ENCODE results near the gene HIPK2.

Gene HIPK2

GRCh38 chr7:139783647-139784385 is 6.0 kb upstream of the HIPK2 start:
- FAIRE-seq (no peak), DNase-seq (ENCODE audit: insufficient read length, low spot score) (no peak)

DNA sequence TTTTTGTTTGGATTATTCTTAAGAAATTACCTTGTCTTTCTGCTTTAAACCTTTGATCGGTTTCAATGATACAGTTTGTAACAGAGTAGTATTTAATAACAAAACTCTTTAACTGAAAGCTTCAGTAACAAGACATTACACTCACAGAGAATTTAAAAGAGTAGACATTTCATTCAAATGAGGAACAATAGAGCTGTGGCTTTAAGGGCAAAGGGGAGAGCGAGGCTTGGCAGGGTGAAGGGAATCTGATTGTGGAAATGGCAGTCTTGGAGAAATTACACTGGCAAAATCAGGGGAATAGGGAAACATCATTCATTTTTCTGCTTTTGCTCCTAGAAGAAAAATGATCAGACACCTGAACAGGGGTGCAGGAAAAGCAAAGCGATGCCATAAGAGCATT is 5.1 kb upstream of the HIPK2 start:
- FAIRE-seq, result no peak
- no peak for DNase-seq (ENCODE audit: insufficient read length, low spot score)

DNA sequence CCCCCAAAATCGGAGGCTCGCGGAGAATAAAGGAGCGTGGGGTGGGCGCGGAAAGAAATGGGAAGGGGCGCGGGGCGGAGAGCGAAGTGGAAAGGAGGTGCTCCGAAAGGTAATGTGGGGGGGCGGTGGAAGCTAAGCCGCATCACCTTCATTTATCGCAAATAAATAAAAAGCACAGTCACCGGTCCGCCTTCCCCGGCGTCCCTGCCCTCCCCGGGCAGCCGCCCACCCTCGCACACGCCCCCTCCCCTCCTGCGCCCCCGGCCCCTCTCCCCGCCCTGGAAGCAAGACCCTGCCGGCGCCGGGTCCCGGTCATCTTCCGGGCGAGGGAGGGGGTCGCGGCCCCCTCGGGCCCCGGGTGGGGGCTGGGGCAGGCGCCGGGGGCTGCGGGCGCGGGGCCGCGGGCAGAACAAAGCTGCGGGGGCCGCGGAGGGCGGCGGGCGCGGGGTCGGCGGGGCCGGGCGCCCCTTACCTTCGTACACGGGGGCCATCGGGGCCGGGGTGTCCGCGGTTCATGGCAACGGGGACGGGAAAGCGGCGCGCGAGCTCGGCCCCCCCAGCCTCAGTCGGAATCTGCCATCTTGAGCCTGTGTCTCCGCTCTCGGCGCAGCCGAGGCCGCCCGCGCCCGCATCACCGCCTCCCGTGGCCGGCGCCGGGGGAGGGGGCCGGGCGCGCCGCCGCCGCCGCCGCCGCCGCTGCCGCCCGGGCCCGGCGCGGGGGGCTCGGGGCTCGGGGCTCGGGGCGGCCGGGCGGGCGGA is 486 bp downstream of the HIPK2 start:
- FAIRE-seq, result no peak
- peak; percentile 17 for DNase-seq (ENCODE audit: insufficient read length, low spot score)

- FAIRE-seq, result no peak
- DNase-seq (ENCODE audit: insufficient read length, low spot score), result peak; percentile 9
Observed at GRCh38 chr7:139776486-139777132, 1.2 kb downstream of the HIPK2 start.

DNA sequence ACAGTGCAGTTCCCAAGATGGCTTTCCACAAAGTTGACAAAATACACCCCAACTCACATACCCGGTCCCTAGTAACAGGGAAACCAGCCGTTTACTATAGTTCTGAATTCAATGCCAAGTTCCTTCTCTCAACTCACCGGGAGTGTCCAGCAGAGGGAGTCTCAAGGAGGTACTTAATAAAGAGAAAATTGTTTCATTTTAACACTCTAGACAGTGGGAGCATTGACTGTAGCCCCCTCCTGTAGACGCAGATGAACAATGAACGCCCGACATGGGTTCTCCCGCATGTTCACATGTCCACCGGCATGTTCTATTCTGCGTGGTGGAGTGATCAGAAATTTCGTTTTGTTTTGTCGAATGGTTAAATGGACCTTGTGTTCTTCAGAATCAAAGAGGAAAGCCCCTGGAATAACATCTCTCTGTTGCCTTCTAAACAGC is 1.9 kb downstream of the HIPK2 start:
- DNase-seq (ENCODE audit: insufficient read length, low spot score), result peak; percentile 41
- FAIRE-seq, result no peak

GRCh38 chr7:139774376-139774775 is 3.4 kb downstream of the HIPK2 start:
- FAIRE-seq (no peak), DNase-seq (ENCODE audit: insufficient read length, low spot score) (peak; percentile 42)

GRCh38 chr7:139773371-139773770 is 4.4 kb downstream of the HIPK2 start:
- DNase-seq (ENCODE audit: insufficient read length, low spot score) (no peak), FAIRE-seq (no peak)

DNA sequence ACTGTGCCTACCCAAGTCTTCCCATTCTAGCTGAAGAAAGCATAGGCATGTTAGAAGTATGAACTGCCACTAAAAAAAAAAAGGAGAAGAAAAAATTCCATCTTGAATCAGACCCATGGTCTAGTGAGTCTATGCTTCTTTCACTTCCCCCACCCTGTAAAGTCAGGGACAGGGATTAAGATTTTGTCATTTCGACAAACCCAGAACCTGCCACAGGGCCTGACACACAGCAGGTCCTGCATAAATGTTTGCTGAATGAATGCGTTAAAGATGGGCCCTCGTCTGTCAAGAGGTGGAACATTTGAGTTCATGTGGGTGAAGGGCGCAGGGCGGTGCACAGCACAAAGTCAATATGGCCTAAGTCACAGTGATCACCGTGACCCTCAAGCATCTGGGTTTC is 4.9 kb downstream of the HIPK2 start:
- no peak for DNase-seq (ENCODE audit: insufficient read length, low spot score)
- no peak for FAIRE-seq

DNA sequence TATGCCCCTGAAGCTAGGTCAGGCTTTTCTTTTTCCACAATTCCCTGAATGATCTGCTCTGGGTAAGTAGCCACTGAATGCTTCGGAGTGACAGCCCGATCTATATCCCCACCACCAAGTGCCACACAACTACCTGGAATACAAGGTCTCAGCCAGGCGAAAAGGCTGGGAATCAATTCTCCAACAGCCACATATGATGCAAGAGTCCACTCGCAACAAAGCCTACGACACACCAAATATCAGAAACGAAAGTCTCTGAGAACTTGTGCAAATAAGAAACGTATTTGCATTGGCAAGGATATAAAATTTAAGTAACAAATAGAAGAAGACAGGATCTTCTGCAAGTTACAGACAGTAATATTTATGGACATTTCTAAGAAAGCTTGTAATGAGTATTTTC is 5.7 kb downstream of the HIPK2 start:
- FAIRE-seq (no peak), DNase-seq (ENCODE audit: insufficient read length, low spot score) (no peak)

DNA sequence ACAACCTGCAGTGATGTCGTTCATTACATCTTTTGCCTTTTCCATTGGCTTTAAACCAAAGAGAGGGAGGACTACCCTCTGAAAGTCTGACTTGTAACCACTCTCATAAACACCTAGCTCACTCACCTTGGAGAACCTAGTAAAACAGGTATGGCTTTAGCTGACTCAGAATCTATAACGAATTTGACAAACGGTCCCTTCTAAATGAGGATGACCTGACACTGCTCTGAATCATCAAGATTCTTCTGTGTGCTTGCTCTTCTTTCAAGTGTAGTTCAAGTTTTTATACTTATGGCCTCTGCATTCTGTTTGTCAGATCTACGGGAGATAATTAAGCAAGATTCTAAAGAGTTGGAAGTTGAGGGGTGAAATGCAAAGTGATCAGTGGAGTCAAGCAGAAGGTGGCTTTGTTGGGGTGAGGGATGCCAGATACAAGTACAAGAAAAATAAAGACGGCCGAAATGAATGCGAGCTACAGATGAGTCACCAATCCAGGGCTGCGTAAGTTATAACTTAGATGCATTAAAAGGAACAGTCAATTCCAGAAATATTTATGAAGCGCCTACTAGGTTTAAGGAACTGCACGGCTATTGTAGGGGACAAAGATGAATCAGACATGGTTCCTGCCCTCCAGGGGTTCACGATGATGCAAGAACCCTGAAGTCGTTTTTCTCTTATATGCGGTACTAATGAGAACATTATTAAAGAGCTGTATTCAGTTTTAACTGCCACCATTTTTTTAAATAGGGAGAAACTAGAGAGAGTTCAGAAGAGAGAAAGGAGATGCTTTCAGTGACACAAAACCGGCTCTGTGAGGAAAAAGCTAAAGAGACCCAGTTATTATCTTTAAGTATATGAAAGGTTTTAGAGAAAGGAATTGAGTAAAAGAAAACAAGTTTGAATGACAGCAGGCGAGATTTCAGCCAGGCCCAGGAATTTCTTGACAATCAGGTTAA is 6.5 kb downstream of the HIPK2 start:
- FAIRE-seq, result no peak
- DNase-seq (ENCODE audit: insufficient read length, low spot score), result peak; percentile 66

- FAIRE-seq, result no peak
- DNase-seq (ENCODE audit: insufficient read length, low spot score), result no peak
Observed at GRCh38 chr7:139769761-139770160, 8.0 kb downstream of the HIPK2 start.

DNA sequence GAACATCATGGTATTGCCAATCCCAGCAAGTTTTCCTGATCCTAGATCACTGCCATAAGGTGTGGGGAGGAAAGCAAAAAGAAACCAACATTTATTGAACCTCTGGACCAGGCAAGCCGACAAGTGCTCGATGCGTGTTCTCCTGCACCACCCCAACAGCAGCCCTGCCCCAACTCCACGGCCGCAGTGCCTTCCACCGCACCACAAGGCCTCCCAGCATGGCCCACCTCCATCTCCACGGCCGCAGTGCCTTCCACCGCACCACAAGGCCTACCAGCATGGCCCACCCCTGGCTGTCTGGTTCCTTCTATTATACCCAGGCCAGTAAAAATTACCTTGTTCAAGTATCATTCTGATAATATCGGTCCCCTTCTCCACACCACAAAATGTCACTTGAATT is 8.7 kb downstream of the HIPK2 start:
- no peak for DNase-seq (ENCODE audit: insufficient read length, low spot score)
- FAIRE-seq, result no peak

DNA sequence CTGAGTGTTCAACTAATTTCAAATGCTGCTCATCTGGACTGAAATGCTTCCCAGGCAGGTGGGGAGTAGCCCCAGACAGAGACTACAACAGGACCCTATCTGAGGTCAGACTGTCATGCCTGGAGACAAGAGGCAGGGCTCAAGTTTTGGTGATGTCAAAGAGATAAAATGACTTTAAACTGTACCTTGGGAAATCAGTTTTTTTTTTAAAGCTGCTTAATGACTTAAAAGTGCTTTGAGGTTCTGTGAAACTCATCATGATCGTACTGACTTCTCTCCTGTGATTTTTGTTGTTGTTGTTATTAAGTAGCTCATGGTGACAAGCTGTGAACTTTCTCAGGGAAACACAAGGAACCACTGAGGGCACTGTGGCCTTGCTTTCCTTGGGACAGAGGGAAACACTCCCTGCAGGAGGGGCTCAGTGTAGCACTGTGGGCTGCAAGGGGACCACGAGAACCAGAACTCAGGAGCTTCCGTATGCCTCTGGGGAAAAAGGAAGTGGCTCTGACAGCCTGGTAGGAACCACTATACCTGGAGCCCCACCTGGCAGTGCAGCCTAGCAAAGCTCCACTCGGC is 9.5 kb downstream of the HIPK2 start:
- no peak for DNase-seq (ENCODE audit: insufficient read length, low spot score)
- no peak for FAIRE-seq

DNA sequence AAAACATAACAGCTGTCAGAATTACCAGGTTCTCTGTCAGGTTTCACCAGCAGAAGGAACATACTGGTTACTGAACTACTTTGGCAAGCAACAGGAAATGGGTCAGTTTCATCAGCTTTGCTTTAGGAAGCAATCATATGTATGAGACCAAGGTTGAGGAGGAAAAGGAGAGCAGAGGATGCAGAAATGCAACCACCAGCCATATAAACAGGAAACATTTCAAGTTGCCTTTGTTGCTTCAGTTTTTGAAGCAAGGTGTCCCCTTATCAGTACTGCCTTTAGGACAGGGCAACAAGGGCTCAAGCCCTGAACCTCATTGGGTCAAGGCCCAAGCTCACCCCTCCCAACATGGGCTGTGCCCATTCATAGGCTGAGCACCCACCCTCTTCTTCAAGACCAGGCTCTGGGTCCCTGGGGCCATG is 10.2 kb downstream of the HIPK2 start:
- DNase-seq (ENCODE audit: insufficient read length, low spot score) (no peak), FAIRE-seq (no peak)

DNA sequence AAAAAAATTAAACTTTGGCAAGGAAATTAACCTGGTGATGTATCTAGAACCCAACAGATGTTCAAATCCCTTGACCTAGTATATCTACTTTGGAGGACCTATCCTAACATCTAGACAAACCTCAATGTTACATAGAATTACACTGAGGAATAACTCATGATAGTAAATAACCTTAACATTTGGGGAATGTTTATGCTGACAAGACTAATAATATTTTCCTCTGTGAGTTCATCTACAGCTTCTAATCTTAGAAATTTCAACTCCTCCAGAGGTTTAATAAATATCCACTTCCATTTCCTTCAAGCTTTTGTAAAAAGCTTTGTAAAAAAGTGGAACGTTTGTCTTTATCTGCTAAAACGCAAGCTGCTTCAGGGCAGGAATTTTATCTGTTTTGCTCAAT is 12.7 kb downstream of the HIPK2 start:
- FAIRE-seq, result no peak

DNA sequence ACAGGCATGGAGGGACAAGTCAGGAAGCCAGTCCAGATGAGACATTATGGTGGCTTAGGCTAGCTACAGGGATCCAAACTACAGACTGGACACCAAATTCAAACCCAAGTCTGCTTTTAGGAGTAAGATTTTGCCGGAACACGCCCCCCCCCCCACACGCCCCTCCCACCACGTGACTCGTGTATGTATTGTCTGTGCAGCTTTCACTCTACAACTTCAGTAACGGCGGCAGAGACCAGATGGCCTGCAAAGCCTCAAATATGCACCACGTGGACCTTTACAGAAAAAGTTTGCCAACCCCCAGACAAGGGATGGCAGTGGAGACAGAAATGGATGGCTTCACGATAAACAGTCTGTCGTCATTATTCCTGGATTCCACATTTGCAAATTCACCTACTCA is 14.5 kb downstream of the HIPK2 start:
- FAIRE-seq (no peak), DNase-seq (ENCODE audit: insufficient read length, low spot score) (no peak)

More for the DNA sequence above, 12.7 kb downstream of the HIPK2 start:
- no peak for DNase-seq (ENCODE audit: insufficient read length, low spot score)

DNA sequence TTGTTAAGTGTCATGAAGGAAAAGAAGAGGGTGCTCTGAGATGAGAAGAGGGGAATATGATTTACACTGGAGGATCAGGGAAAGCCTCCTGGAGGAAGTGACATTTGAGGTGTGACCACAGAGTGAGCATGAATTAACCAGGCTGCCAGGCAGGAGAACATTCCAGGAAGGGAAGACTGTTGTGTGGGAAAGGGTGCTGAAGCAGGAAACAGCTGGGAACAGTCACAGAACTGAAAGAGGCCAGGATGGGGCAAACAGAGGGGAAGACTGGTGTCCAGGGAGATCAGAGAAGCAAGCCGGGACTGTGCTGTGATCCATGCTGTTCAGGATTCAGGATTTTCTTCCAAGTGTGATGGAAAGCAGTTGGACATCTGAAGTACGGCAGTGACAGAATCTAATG is 14.9 kb downstream of the HIPK2 start:
- DNase-seq (ENCODE audit: insufficient read length, low spot score) (no peak), FAIRE-seq (no peak)

DNA sequence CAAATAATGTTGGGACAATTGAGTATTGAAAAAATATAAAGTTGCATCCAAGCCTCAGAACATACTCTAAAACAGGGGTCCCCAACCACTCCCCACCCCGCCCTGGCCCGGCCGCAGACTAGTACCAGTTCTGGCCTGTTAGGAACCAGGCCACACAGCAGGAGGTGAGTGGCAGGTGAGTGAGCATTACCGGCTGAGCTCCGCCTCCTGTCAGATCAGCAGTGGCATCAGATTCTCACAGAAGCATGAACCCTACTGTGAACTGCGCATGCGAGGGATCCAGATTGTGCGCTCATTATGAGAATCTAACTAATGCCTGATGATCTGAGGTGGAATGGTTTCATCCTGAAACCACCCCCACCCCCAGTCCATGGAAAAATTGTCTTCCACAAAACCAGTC is 19.4 kb downstream of the HIPK2 start:
- DNase-seq (ENCODE audit: insufficient read length, low spot score) (no peak), FAIRE-seq (no peak)

DNA sequence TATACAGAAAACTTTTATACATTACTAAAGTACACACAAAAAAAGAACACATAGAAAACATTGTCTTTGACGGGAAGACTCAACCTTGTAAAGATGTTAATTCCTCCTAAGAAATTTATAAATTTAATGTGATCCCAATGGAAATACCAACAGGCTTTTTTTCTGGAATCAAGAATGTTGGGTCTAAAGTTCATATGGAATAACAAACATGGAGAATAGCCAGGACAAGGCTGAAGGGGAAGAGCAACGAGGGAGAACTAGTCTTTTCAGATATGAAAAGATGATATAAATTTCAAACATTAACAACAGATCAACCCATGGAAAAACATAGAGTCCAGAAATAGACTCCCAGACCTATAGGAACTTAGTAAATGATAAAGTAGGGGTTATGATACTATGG is 19.8 kb downstream of the HIPK2 start:
- FAIRE-seq, result no peak
- no peak for DNase-seq (ENCODE audit: insufficient read length, low spot score)

DNA sequence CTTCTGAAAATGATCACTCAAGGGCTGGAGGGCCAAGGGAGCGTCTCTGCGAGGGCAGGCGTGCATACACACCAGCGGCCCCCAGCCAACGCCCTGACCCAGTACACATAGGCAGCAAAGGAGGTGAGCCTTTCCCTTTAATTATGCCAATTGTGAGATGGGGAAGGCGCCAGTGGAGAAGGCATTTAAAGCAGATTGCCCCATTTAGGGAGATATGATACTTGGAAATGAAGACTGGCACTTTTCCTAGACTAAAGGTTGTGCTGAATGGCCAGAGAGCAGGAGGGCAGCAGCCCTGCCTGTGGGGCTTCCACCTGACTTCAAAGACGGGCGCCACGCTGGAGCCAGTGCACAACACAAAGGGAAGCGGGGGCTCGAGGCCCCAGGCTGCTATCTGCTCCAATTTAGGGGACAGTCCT is 24.1 kb downstream of the HIPK2 start:
- DNase-seq (ENCODE audit: insufficient read length, low spot score) (no peak), FAIRE-seq (no peak)

All from HTR-8/SVneo (cell line).